Tibial artery (tissue), 4 donors: Measurements from ENCODE around the gene C2CD2L.
A peak's percentile ranks its signal among the peaks of the same experiment; 100 is the strongest.
"Not testable (repeated sequence)": the region's sequence is repeated elsewhere in the genome, so short reads cannot be mapped to it uniquely, and the experiment has no call there.

Source experiments
- DNase-seq, 2 donors: peaks; one replicate each; pipeline ENCODE4 v3.0.0-alpha.2; 2019
- H3K27ac ChIP-seq, 2 donors: fragments of 200-600 bp; sonication (generic) in 1 of 2; 1 replicate in 1 of 2; 2 replicates in 1 of 2; pipeline ENCODE4 v1.5.1; 2018 to 2019; ENCODE audit warnings: mild to moderate bottlenecking in 1 of 2
- H3K27me3 ChIP-seq, 2 donors: fragments of 200-600 bp; sonication (generic) in 1 of 2; one replicate each; pipeline versions ENCODE4 v1.5.1 to v1.6.0; 2016 to 2019
- H3K36me3 ChIP-seq, 3 donors: fragments of 200-600 bp; sonication (generic) in 2 of 3; one replicate each; pipeline ENCODE4 v1.5.1; 2016 to 2019; ENCODE audit warnings: mild to moderate bottlenecking in 2 of 3
- H3K4me1 ChIP-seq, 4 donors: fragments of 200-600 bp; sonication (generic) in 2 of 4; 1 replicate in 3 of 4; 2 replicates in 1 of 4; pipeline ENCODE4 v1.5.1; 2016 to 2019
- H3K4me3 ChIP-seq, 2 donors: fragments of 200-600 bp; sonication (generic) in 1 of 2; 1 replicate in 1 of 2; 2 replicates in 1 of 2; pipeline ENCODE4 v1.5.1; 2018 to 2019; ENCODE audit warnings: mild to moderate bottlenecking in 2 of 2
- H3K9me3 ChIP-seq, 3 donors: fragments of 200-600 bp; sonication (generic) in 1 of 3; one replicate each; pipeline ENCODE4 v1.5.1; 2016 to 2019
- intact Hi-C: fragments of 100-400 bp; cut with DNase I; formaldehyde crosslinking; loops from one replicate; pipeline ENCODE4 v1.15.0; 2023; ENCODE audit warnings: low total_unique reads
- TF ChIP-seq, protein P1 (sequence below), 2 experiments: fragments of 200-600 bp in 1 of 2; fragments of 450-650 bp in 1 of 2; IDR thresholded peaks; one replicate each; pipeline ENCODE4 v1.5.1; 2017 to 2019; ENCODE audit warnings: antibody characterized with exemption in 2 of 2, mild to moderate bottlenecking in 1 of 2, moderate library complexity in 1 of 2

Gene C2CD2L

DNA sequence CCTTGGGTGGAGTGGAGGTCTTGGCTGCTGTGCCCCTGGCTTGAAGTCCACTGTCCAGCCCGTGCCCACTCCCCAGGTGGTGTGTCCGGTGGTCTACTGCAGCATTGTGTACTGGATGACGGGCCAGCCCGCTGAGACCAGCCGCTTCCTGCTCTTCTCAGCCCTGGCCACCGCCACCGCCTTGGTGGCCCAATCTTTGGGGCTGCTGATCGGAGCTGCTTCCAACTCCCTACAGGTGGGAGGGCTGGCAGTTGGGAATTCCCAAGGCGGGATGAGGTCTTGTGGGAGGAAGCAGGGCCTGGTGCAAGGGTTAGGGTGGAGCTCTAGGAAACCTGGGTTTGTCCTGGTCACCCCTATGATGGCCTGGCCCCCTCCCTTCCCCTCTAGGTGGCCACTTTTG lies 53.0 kb downstream of the C2CD2L start:
- no peaks in the 10 kb centered on the region for H3K27me3 ChIP-seq
- H3K36me3 ChIP-seq, result no peaks in the 10 kb centered on the region
- no peaks in the 10 kb centered on the region for H3K9me3 ChIP-seq
- TF ChIP-seq, protein P1, sequence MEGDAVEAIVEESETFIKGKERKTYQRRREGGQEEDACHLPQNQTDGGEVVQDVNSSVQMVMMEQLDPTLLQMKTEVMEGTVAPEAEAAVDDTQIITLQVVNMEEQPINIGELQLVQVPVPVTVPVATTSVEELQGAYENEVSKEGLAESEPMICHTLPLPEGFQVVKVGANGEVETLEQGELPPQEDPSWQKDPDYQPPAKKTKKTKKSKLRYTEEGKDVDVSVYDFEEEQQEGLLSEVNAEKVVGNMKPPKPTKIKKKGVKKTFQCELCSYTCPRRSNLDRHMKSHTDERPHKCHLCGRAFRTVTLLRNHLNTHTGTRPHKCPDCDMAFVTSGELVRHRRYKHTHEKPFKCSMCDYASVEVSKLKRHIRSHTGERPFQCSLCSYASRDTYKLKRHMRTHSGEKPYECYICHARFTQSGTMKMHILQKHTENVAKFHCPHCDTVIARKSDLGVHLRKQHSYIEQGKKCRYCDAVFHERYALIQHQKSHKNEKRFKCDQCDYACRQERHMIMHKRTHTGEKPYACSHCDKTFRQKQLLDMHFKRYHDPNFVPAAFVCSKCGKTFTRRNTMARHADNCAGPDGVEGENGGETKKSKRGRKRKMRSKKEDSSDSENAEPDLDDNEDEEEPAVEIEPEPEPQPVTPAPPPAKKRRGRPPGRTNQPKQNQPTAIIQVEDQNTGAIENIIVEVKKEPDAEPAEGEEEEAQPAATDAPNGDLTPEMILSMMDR (IDR thresholded peaks at IDR 0.05), result no peak
- no peak overlapping the region for H3K4me3 ChIP-seq
- DNase-seq, result no peak
- intact Hi-C loops, result no loop called here
- no peaks in the 10 kb centered on the region for H3K4me1 ChIP-seq
- H3K27ac ChIP-seq, result no peak overlapping the region

DNA sequence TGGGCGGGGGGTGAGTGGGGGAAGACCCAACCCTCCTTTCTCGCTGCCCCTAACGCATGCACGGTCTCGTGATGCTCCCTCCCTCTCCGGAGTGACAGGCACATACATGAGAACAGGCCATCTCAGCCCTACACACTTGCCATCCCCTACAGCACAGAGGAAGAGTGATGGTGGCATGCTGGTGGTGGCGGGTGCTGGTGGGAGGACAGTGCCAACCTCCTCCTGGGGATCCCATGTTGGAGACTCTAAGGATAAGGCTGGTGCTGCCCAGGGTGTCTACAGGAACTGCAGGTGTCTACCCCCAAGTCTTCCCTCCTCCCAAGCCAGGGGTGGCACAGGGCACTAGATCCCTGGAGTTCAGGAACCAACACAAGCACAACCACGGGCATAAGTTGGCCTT lies 54.7 kb downstream of the C2CD2L start:
- TF ChIP-seq, protein P1 (IDR thresholded peaks at IDR 0.05), result no peak
- no peaks in the 10 kb centered on the region for H3K27me3 ChIP-seq
- DNase-seq, result no peak
- H3K27ac ChIP-seq, result no peak overlapping the region
- no peaks in the 10 kb centered on the region for H3K4me1 ChIP-seq
- H3K9me3 ChIP-seq, result no peaks in the 10 kb centered on the region
- intact Hi-C loops, result no loop called here
- no peaks in the 10 kb centered on the region for H3K36me3 ChIP-seq
- no peak overlapping the region for H3K4me3 ChIP-seq

DNA sequence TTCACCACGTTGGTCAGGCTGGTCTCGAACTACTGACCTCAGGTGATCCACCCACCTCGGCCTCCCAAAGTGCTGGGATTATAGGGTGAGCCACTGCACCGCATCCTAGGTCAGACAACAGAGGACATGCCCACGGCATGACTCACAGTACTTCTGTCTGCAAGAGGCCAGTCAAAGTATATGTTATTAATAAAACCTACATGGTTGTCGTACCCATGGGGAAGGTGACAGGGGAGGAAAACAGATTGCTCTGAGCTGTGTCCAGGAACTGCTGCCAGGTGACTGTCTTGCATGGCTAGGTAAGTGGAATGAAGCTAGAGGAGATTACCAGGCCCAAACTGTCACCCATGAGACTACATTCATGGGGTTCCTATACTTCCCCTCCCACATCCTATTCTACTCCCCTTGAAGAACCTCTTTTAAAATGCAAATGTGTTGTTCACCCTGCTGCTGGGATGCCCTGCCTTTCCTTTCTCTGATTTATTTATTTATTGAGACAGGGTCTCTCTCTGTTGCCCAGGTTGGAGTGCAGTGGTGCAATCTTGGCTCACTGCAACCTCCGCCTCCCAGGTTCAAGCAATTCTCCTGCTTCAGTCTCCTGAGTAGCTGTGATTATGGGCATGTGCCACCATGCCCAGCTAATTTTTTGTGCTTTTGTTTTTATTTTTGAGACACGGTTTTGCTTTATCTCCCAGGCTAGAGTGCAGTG lies 59.4 kb downstream of the C2CD2L start:
- no peak for DNase-seq
- intact Hi-C loops, result no loop called here
- no peak overlapping the region for H3K27ac ChIP-seq

DNA sequence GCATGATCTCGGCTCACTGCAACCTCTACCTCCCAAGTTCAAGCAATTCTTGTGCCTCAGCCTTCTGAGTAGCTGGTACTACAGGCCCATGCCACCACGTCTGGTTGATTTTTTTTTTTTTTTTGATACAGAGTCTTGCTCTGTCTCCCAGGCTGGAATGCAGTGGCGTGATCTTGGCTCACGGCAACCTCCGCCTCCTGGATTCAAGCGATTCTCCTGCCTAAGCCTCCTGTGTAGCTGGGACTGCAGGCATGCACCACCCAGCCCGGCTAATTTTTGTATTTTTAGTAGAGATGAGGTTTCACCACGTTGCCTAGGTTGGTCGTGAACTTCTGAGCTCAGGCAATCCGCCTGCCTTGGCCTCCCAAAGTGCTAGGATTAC lies 59.9 kb downstream of the C2CD2L start:
- H3K27ac ChIP-seq, H3K27me3 ChIP-seq, H3K4me3 ChIP-seq, intact Hi-C loops, H3K36me3 ChIP-seq, H3K9me3 ChIP-seq, DNase-seq: not testable (repeated sequence)
- H3K4me1 ChIP-seq, result peaks cover 0 to 13% (median 10%) of the 10 kb centered on the region in 4 donors

More for the DNA sequence above, 59.4 kb downstream of the C2CD2L start:
- Histone ChIP-seq H3K9me3 (no peaks in the 10 kb centered on the region), H3K27me3 (no peaks in the 10 kb centered on the region), H3K4me3 (no peak overlapping the region), H3K4me1 (peaks cover 0 to 13% (median 10%) of the 10 kb centered on the region in 4 donors), H3K36me3 (no peaks in the 10 kb centered on the region)
- TF ChIP-seq, protein P1 (IDR thresholded peaks at IDR 0.05), result no peak

DNA sequence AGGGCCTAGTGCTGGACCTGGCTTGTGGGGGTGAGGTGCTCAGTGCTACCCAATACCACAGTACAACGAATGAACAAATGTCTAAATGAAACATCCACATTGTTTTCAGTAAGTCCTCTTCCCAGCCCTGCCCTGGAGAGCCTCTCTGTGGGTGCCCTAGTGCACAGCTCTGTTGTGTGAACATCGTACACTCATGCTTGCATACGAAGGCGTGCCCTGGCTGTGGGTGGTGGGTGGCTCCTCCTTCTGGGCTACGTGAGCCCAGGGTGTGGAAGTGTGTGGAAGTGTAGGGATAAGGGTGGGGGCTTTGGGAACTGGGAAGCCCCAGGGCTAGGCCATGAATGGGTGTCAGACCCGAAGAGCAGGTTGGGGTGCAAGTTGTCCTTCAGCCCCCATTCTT lies 60.8 kb downstream of the C2CD2L start:
- H3K9me3 ChIP-seq, result no peaks in the 10 kb centered on the region
- peak overlapping the region; percentile 98 to 99 for H3K27ac ChIP-seq
- DNase-seq, result no peak
- H3K27me3 ChIP-seq, result no peaks in the 10 kb centered on the region
- TF ChIP-seq, protein P1 (IDR thresholded peaks at IDR 0.05), result no peak
- intact Hi-C loops, result no loop called here
- peaks cover 0 to 6% (median 0%) of the 10 kb centered on the region in 3 donors for H3K36me3 ChIP-seq
- no peak overlapping the region for H3K4me3 ChIP-seq
- peaks cover 0 to 13% (median 10%) of the 10 kb centered on the region in 4 donors for H3K4me1 ChIP-seq
